ENCODE measurements around the gene BCAS1.

GRCh38 chr20:53920647-53921245 is 149.6 kb downstream of the BCAS1 start:
- TF ChIP-seq CTCF (conservative IDR thresholded peaks at IDR 0.05 in 1 of 2, IDR thresholded peaks at IDR 0.05 in 1 of 2; ENCODE audit: extremely low read depth in 1 of 2, insufficient read depth in 1 of 2, low read depth in 1 of 2, low read length in 2 of 2) (no peak), EZH2 (IDR thresholded peaks at IDR 0.05; ENCODE audit: borderline replicate concordance, low read length) (no peak)
